HG02885 (cell line): Measurements from ENCODE around the gene KRT76.
"Not testable (repeated sequence)": the region's sequence is repeated elsewhere in the genome, so short reads cannot be mapped to it uniquely, and the experiment has no call there.

Experiments
- ATAC-seq: cut with Tn5 transposase; IDR thresholded peaks from one replicate; pipeline ENCODE4 v1.9.1; 2021; ENCODE audit warnings: mild to moderate bottlenecking; ENCODE audit not compliant: unreplicated experiment, poor library complexity

The KRT76 gene

DNA sequence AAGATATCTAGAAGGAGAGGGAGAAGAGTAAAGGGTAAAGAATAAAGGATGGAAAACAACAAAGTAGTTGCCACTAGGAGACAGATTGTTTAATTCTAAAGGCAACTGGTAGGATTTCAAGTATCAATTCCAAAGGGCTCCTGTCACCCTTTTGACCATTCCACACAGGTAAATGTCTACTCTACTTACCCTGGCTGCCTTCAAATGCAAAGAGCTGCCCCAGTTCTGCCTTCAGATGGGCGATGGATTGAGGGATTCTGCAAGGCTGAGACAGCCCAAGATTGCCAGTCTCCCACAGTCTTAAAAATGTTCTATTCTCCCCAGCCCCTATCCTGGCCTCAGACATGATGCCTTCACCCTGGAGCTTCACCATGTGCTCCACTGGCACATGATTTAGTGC is 11.4 kb downstream of the KRT76 start:
- no peak for ATAC-seq

DNA sequence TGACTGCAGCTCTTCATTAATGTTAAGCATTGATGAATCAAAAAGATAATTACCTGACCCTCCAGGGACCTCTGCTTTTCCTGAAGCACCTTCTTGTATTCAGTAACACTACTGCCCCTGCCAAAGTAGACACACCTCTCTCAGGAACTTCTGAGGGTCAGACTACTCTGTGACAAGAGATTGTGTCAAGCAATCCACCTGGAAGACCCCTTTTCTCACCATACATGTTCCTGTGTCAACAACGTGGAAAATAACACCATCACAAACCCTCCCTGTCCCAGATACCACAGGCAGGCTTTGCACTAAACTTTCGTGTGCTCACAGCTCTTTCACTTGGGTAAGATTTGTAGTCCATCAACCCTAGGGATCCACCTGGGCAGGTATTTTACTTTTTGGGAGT is 13.2 kb downstream of the KRT76 start:
- ATAC-seq, result no peak

DNA sequence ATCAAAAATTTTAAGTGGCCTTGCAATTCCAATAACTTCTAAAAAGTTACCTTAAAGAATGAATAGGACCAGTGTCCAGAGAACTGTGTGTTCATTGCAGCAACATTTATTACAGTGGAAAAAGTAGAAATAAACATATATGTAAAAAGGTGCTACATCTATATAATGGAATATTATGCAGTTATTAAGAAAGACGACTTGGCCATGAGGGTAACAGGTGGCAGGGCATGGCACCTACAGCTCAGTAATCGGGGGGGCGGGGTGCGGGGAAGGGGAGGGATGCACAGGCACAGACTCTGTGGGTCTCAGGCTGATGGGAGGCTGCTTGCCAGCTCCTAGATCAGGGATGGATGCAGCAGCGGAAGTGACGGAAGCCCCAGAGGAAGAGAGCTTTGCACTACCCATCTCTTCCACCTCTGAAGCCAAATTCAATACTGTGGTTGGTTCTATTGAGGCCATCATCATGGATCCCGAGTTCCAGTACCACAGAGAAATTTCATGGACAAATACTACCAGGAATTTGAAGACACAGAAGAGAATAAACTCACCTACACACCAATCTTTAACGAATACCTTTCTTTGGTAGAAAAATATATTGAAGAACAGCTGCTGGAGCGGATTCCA is 14.0 kb downstream of the KRT76 start:
- ATAC-seq, result no peak

DNA sequence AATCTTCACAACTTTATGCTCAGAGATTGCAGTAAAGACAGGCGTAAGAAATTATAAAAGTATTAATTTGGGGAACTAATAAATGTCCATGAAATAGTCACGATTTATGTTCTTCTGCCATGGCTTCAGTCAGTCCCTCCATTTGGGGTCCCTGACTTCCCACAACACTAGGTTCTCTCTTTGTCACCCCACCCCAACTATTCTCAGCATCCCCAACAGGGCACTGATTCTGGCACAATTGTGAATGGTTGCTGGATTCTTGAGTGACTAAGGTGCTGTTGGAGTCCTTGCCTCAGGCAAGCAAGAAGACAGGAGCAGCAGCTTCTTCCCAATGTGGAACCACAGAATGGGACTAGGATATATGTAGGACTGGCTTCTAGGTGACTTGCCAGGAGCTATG is 15.3 kb downstream of the KRT76 start:
- ATAC-seq, result no peak

DNA sequence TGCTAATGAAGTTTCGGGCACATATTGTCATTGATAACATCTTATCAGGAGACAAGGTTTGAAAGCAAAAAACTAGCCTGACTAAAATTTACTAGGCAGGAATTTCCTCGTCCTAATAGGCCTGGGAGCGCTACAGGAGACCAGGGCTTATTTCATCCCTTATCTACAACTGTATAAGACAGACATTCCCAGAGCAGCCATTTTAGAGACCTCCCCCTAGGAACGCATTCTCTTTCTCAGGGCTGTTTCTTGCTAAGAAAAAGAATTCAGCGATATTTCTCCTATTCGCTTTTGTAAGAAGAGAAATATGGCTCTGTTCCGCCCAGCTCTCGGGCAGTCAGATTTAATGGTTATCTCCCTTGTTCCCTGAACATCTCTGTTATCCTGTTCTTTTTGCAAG is 15.9 kb downstream of the KRT76 start:
- not testable (repeated sequence) for ATAC-seq

DNA sequence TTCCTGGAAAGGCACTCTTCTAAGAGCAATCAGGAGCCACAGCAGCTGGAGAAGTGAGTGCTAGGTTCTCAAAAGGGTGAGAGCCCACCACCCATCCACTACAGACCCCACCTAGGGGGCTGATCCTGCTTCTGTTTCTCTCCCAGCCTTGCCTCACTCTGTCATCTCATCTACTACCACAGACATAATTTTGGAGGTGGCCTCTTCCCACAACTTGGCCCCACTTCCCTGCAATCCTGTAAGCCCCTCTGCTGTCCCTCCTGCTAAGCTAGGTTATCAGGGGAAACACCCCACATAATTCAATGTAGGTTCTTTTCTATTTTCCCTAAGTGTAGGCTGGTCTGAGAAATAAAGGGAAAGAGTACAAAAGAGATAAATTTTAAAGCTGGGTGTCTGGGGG is 16.5 kb downstream of the KRT76 start:
- no peak for ATAC-seq

DNA sequence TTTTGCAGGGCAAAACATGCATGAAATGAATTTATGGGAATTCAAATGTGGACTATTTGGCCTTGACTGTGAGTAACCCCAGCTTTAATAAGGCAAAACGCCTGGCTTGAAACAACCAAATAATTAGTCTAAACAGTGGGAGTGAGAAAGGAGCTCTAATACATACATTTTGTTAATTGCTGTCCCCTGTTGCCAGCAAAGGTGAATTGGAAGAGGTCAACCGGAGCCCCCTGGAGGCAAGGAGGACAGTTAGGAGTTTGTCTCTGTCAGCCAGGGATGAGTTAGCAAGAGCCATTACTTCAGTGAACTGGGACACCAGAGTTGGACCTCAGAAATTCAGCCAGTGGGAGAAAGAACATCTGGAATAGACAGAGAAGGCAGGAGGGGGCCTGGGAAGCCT is 17.4 kb downstream of the KRT76 start:
- no peak for ATAC-seq

DNA sequence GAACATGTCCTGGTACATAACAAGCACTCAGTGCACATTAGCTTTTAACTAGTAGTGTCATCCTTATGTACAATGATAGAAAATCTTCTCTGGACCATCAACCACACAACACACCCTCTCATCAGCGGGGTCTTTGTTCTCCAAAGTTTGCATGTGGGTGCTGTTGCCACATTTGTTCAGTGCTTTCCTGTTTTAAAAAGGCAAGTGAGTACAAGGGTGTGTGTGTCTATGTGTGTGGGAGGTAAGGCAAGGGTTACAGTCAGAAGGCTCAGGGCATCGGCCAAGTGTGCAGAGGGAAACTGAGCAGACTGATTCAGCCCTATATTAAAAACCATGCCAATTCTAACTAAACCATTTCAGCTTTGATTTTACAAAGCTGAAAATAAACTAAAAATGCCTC is 17.9 kb downstream of the KRT76 start:
- no peak for ATAC-seq

DNA sequence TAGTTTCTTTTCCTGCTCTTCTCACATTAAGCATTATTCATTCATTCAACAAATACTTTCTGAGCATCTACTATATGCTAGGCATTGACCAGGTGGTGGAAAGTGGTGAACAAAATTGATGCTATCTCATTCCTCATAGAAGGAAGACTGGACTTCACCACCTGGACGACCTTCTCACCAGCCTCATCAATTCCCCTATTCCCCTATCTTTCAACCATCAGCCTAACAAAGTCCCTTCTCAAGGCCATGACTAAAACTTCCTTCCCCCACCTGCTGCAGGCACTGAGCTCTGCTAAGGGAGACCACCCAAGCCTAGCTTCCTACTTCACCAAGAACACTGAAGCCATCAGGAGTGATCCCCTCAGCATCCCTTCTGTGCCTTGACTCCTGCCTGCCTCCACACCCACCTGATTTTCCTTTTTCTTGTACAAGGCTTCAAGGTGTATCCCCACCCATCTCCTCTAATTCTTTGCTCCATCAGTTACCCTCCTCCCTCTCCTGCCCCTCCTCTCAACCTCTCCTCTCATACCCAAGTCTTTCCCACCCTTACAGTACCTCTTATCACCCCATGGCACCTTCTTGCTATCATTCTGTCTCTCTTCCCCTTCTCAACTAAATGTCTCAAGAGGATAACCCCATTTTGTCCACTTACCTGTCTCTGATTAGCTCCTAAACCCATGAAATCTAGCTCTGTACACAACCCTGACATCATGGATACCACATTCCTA is 19.5 kb downstream of the KRT76 start:
- ATAC-seq, result no peak

DNA sequence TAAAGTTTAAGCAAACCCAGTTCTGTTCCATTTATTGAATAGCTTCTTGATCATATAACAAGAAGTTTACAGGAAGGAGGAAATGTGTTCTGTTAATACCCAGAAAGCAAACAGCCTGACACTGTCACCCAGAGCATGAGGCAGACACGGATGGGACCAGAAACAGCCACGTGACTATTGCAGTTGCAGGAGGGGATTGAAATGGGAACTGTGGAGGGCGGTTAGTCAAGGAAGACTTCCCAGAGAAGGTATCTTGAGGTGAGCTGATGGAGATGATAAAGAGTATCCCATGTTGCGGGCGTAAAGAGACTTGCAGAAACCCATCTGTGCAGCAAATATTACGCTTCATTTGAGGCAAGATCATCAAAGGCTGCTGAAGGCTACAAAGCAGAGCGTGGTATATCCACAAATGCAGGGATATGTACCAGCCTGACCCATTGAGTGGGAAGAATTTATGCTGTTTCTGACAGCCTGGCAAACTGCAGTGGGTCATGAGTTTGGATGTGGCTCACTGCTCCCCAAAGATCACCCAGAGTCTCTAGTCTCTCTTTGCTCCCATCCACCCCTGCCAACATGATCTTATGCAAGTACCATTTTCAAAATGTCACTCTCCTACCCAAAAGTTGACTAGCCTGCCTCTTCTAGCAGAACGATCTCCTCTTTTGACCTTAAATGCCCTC is 20.7 kb downstream of the KRT76 start:
- ATAC-seq, result no peak

DNA sequence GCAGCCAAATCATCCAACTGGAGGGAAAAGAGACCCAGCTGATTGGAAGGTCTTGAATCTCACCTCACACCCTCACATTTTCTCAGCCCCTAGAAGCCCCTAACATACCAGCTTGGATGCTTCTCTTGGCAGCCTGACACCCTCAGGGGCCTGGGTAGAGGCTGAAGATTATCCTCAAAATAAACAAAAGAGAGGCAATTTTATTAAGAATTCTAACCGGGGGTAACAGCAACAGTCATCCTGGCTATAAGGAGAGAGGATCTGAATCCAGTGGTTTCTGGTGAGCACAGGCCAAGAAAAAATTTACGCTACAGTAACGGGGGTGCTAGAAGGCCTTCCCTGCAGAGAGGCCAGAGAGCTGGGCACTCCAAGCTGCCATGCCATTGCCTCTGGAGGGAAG is 21.6 kb downstream of the KRT76 start:
- no peak for ATAC-seq

DNA sequence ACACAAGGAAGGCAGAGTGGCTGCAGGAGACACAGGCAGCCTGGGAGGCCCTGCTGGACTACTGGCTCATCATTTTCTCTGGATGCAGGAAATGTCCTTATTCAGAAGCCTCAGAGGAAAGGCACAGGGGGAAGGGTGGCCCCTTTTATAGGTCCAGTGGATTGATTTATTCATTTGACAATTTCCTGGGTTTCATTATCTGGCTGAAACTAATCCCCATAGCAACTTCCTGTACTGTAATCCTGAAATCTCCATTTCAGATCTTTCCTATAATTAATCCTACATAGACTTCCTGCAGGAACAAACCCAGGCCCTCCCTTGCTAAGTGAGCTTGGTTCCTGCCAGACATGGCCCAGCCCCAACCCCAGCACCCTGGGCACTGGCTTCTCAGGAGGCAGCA is 23.0 kb downstream of the KRT76 start:
- ATAC-seq, result no peak

DNA sequence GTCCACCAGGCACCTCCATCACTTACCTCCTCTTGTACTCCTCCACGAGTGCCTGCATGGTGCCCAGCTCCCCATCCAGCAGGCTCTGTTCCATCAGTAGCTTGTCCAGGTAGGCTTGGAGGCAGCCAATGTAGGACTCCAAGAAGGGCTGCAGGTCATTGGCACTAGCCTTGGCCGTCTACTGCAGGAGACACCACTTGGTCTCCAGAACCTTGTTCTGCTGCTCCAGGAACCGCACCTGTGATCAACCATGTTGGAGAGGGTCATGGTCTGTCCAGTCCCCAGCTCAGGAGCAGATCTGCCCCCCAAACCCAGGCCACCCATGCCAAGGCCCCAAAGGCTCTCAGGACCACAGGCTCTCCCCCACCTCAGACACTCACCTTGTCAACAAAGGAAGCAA is 23.9 kb downstream of the KRT76 start:
- no peak for ATAC-seq

DNA sequence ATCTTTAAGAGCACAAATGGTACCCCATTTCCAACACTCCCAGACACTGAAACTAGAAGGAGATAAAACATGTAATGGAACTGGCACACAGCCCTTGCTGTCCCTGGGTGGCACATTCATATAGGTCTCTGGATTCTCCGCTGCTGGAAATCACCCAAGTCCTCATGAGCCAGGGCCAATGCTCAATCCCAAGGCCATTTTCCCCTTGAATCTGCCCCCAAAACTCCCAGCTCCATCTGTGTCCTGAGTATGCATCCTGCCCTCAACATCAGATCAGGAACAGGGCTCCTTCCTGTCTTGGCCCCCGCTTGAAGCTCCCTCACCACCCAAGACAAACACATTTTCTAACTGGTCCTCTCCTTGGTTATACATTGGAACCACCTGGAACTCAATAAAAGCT is 24.6 kb downstream of the KRT76 start:
- no peak for ATAC-seq

DNA sequence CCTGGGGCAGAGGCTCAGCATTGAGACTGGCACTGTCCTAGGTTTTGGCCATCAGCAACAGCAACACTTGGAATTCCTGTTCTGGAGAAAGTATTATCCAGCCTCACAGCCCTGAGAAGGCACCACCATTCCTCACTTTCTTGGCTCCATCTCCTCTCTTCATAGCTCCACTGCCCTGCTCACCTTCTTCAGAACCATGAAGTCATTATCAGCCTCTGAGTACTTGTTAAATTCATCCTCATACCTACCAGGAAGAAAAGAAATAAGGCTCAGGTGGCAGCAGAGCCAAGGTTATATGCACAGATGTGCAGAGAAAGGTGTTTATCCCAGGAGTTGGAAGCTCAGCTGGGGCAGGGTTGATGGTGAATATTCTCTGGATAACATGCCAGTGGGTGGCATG is 25.4 kb downstream of the KRT76 start:
- no peak for ATAC-seq

DNA sequence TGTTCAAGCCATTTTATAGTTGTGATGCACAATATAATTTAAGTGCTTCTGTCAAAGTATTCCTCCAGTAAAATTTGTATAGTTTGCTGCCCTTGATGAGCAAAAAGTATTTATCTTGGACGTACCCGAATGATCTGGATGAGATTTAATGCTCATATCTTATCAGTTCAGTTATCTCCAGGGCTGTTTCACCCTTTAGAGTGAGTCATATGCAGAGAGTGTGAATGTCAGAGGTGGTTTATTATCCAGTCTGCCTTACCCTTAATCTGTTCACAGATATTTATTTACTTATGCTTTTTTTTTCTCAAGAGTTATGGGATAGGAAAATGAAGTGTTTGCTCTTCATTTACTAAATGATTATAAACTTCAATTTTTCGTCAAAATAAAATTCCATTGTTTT is 26.6 kb downstream of the KRT76 start:
- not testable (repeated sequence) for ATAC-seq

DNA sequence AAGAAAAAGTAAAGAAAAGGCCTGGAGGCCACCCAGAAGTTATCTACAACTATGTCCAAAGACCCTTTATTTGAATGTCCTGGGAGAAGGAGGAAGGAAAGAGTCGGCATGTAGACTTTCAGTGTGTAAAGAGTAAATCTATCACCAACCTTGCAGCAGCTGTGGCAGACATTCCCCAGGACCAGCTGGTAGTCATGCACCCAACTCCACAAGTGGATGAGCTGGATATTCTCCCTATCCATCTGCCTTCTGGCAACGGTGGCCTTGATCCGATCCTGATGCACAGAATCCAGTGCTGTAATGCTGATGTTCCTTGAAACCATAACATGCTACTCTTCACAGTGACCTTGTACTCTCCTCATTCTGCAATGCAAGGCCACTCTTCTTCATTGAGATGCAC is 27.3 kb downstream of the KRT76 start:
- ATAC-seq, result no peak

DNA sequence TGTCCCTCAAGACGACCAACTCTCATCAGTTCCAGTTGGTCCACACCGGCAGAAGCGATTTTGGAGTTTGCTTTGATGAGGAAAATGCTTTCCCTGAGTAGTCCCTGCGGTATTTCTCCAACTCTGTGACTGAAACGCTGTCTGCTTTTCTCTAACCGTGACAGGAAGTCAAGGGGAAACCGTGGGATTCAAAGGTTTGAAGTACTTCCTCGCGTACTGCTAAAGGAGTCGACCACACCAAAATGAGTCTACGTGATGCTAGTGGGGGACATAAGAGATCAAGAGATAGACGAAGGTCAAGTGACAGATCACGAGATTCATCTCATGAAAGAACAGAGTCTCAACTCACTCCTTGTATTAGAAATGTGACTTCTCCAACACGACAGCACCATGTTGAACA is 28.6 kb downstream of the KRT76 start:
- ATAC-seq, result no peak

DNA sequence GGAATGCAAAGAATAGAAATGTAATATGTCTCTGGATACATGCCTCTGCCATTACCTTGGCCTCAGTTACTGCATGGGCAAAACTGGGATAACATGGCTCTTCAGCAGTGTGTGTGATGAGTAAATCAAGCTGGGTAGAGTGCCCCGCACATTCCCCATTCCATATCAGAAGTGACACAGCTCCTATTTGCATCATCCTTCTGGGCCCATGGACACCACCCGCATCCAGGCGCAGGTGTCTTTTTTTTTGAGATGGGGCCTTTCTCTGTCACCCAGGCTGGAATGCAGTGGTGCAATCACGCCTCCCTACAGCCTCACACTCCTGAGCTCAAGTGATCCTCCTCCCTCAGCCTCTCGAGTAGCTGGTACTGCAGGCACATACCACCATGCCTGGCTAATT is 31.6 kb downstream of the KRT76 start:
- ATAC-seq, result no peak

DNA sequence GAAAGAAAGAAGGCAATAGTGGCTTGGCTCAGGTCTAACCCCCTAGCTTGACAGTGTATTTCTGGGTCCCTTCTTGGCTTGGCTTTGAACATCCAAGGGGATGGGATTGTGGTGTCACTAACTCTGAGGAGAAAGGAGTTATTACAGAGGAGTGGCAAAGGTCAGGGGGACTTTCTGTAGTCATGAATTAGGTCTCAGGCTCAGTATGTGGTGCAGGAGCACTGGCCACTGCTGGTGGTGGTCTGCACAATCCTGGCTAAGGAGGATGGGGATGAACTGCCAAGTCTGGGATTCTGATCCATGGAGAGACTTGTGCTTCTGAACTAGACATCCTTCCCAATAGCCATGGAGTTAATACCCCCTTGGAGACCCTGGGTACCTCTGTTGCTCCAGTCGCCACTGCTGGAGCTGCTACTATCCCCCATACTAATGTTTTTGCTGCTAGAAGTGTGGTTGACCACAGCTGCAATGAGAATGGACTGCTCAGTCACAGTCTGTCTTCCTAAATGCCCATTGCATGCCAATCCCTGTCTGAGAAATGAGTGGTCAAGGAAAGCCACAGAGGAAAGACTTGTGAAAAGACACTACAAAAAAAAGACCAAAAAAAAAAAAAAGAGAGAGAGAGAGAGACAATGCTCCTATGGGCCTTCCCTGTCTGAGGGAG is 32.5 kb downstream of the KRT76 start:
- no peak for ATAC-seq

DNA sequence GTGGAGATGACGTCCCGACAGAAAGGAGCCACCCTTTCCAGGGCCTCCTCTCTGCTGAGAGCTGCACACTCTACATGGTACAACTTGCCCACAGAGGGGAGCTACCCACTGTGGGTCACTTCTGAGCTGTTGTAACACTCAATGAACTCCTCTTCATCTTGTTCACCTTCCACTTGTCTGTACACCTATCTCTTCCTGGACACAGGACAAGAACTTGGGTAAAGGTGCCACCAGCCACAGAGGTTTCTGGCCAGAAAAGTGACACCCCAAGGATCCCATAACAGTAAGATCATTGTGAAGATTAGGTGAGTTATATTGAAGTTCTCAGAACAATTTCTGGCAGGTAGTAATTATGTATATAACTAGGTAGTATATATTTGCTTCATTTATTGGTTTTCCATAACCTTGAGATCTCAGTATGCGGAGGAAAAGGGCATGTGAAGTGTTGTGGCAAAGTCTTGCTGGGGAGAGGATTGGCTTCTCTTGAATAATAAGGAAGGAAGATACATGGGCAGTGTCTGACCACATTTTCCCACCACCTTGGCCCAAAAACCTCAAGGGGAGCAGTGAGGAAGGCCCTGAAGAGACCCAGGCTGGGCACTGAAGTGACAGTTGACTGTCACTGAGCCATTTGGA is 34.2 kb downstream of the KRT76 start:
- ATAC-seq, result no peak
